Thyroid gland (tissue), 4 donors: ENCODE results near the gene SESN1.

Experiments used
- CTCF ChIP-seq, 6 experiments: fragments of 200-600 bp in 3 of 6; fragments of 450-650 bp in 3 of 6; sonication (generic) in 3 of 6; IDR thresholded peaks; one replicate each; pipeline ENCODE4 v1.5.1; 2016 to 2019; ENCODE audit warnings: antibody characterized with exemption in 6 of 6, mild to moderate bottlenecking in 2 of 6, inconsistent platforms in 1 of 6, moderate library complexity in 1 of 6
- POLR2A ChIP-seq, 2 donors: fragments of 450-650 bp; IDR thresholded peaks; one replicate each; pipeline ENCODE4 v1.6.1; 2017; ENCODE audit warnings: antibody characterized with exemption in 2 of 2, mild to moderate bottlenecking in 2 of 2, moderate library complexity in 1 of 2

GRCh38 chr6:108944707-108945680 is 149.7 kb downstream of the SESN1 start:
- TF ChIP-seq CTCF (IDR thresholded peaks at IDR 0.05) (no peak), POLR2A (IDR thresholded peaks at IDR 0.05) (no peak)
